Measurements from ENCODE around the gene SPEN. TPM values are rescaled to one million over a fixed set of nuclear protein-coding genes. Genes with fewer than 3 reads are reported as not detected.

The SPEN gene
- polyA plus RNA-seq, 12 donors, result 31.7 to 75.5 (median 34.6) TPM; not detected in 1

GRCh38 chr1:15945832-15946448, 98.4 kb downstream of the SPEN start:
- DNase-seq, result no peak

GRCh38 chr1:15946571-15947381, 99.3 kb downstream of the SPEN start:
- no peak for DNase-seq

- DNase-seq, result no peak
These were observed 100.0 kb downstream of the SPEN start for GRCh38 chr1:15947382-15948090.

DNA sequence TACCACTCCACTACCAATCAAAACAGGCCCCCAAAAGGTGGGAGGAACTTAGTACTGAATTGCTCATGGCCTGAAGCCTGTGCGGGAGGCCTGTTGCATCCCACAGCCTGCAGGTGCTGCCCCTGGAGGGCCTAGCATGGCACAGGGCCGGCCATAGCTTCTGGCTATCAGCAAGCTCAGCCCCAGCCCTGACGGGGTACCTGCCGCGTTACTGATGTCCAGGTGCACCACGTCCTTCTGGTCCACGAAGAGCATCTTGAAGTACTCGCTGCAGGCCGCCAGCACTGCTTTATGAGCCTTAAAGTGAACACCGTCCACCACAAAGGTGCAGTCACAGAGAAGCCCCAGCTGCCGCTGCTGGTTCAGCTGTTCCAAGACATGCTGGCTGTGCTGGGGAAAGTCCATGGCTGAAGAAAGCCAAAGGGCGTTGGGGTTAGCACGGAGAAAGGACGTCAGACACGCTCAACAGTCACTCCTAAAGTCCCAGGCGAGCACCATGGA, 100.6 kb downstream of the SPEN start:
- no peak for DNase-seq

GRCh38 chr1:15948595-15949452, 101.3 kb downstream of the SPEN start:
- DNase-seq, result peak; percentile 58

DNA sequence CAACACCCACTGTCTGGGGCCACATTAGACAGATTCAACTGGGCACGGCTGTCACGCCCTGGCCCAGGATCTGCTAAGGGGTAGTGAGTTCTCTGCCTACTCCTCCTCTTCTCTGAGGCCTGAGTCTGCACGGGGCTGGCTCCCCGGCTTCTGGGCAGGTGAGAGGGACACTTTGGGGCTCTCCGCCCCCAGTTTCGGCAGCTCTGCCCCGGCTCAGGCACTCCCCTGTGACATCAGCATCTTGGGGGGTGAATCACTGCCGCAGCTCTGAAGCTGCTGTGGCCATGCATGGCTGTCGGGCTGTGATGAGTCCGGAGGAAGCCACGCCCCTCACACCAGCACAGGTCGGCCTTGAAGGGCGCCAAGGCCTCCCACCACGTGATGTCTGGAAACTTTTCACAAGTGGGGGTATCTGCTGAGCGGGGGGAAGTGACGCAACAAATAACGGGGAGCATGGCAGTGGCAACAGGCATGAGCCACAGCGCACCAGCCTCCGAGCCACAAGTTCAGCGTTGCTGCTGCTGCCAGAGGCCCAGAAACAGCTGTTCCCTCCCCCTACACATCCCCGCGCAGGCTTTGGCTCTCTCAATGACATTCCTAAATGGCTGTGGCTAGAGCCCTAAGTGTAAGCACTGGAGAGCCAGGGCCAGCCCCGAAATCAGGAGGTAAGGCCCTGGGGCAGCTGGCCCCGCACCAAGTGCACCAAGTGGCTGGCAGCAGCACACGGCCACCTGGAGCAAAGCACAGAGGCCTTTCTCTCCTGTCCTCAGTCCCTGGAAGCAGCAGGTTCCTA, 102.1 kb downstream of the SPEN start:
- peak; percentile 78 for DNase-seq

DNA sequence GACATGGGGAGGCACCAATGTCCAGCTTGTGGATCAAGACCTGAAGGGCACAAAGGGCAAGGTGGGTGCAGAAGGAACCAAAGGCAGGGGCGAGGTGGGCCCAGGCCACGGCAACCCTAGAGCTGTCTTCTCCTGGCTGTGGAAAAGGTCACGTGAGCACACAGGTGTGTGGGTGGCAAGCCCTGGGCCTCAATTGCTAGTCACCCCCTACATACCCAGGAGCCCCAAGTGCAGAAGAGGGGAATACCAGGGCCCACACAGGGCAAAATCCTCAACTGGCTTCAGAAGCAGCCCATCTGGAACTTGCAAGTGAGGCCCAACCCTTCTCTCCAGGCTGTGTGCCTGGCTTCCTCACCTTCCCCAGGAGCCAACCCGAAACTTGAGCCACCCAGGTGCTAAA, 102.8 kb downstream of the SPEN start:
- DNase-seq, result no peak

- DNase-seq, result no peak
These were observed 103.3 kb downstream of the SPEN start for GRCh38 chr1:15950763-15951295.

GRCh38 chr1:15951341-15952153, 104.0 kb downstream of the SPEN start:
- no peak for DNase-seq

DNA sequence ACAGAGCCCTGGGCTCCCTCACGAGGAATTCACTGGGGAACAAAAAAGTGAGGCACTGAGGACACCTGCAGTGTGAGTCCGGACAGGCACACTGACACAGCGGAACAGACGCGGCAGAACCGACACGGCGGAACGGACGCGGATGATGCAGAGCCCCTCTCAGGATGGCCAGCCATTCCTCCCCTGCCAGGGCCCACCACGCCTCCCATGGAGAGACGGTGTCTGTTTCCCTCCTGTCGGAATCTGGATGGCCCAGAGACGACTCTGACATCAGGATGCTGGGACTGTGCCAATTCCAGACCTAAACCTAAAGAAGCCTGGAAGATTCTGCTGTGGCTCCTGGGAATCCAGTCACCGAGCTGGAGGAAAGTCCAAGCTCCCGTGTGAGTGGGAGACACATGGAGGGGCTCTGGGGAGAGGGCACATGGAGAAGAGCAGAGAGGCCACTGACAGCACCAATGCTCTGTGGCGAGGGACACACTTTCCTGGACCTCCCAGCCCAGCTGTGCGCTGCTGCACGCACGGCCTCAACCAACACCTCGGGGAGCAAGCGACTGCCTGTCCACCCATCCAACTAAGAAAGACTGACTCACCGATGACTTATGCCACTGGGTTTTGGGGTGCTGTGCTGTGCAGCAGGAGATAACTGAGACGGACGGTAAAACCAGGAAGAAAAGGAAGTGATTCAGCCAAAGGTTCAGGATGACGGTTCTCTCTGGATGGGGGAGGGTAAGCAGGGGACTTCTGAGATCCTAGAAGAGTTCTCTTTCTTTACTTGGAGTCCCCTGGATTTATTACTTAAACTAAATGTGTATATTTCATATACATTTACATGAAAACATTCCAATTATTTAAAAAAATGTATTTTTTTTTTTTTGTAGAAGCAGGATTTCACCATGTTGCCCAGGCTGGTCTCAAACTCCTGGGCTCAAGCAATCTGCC, 105.1 kb downstream of the SPEN start:
- DNase-seq, result no peak

- no peak for DNase-seq
These were observed 105.8 kb downstream of the SPEN start for GRCh38 chr1:15953294-15953771.

- no peak for DNase-seq
These were observed 106.3 kb downstream of the SPEN start for GRCh38 chr1:15953791-15954241.

DNA sequence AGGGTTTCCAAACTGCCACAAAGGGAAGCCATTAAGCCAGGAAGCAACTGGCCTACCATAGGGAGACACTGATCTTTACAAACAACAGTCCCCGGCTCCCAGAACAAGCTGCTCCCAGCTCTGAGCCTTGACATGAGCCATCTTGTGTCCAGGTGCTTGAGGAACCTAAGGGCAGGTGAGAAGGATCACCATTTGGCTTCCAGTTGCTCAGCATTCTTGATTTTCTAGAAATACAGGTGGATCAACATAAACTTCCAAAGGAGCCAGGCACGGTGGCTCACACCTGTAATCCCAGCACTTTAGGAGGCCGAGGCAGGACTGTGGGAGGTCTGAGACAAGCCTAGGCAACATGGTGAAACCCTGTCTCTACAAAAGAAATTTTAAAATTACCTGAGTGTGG, 106.8 kb downstream of the SPEN start:
- no peak for DNase-seq

GRCh38 chr1:15955552-15955951, 108.0 kb downstream of the SPEN start:
- no peak for DNase-seq

- DNase-seq, result no peak
These were observed 108.6 kb downstream of the SPEN start for GRCh38 chr1:15956150-15956549.

- DNase-seq, result no peak
These were observed 110.0 kb downstream of the SPEN start for GRCh38 chr1:15957221-15958095.

- no peak for DNase-seq
These were observed 110.6 kb downstream of the SPEN start for GRCh38 chr1:15958111-15958510.

Measured in muscle of arm (tissue), 12 donors.